Stimulated activated CD4-positive, alpha-beta T cell treated with anti-CD3 and anti-CD28 coated beads, Interleukin-12 subunit alpha, Interleukin-12 subunit beta, amount 100 ng/mL, for 48 hours (primary cell): ENCODE measurements around the gene EFCAB11.

ENCODE experiments used
- DNase-seq, 3 donors: peaks; one replicate each; pipeline ENCODE4 v3.0.0-alpha.2; 2020; ENCODE audit warnings: low read depth in 2 of 3, low spot score in 1 of 3

EFCAB11 gene

GRCh38 chr14:89957376-89957775 is 2.8 kb upstream of the EFCAB11 start:
- DNase-seq: no peak

- DNase-seq: no peak
Measured at GRCh38 chr14:89956661-89957009, 2.1 kb upstream of the EFCAB11 start.

GRCh38 chr14:89955745-89956660 is 1.5 kb upstream of the EFCAB11 start, which contains the start of gene TDP1:
TSS of gene TDP1 (plus strand) at chr14:89955927. CDS start at chr14:89963115, 7,188 bp downstream.
- peak; percentile 88 to 96 (median 94) for DNase-seq

GRCh38 chr14:89955022-89955744 is 653 bp upstream of the EFCAB11 start:
- no peak for DNase-seq

- DNase-seq: no peak
Measured at GRCh38 chr14:89953602-89954001, 928 bp downstream of the EFCAB11 start.

- DNase-seq: no peak
Measured at GRCh38 chr14:89952576-89952975, 2.0 kb downstream of the EFCAB11 start.

- no peak for DNase-seq
Measured at GRCh38 chr14:89947344-89947743, 7.2 kb downstream of the EFCAB11 start.

GRCh38 chr14:89941830-89942377 is 12.6 kb downstream of the EFCAB11 start:
- DNase-seq: no peak

- no peak for DNase-seq
Measured at GRCh38 chr14:89936654-89937185, 17.8 kb downstream of the EFCAB11 start.

- DNase-seq: no peak
Measured at GRCh38 chr14:89933002-89933401, 21.5 kb downstream of the EFCAB11 start.

GRCh38 chr14:89927186-89927865 is 27.2 kb downstream of the EFCAB11 start:
- DNase-seq: no peak

- no peak for DNase-seq
Measured at GRCh38 chr14:89926694-89927093, 27.8 kb downstream of the EFCAB11 start.

GRCh38 chr14:89924268-89924667 is 30.3 kb downstream of the EFCAB11 start:
- no peak for DNase-seq

- DNase-seq: no peak
Measured at GRCh38 chr14:89922031-89922907, 32.3 kb downstream of the EFCAB11 start.

GRCh38 chr14:89921346-89921745 is 33.2 kb downstream of the EFCAB11 start:
- DNase-seq: no peak

GRCh38 chr14:89920056-89920455 is 34.5 kb downstream of the EFCAB11 start:
- DNase-seq: no peak

GRCh38 chr14:89918721-89919120 is 35.8 kb downstream of the EFCAB11 start:
- no peak for DNase-seq

GRCh38 chr14:89915114-89915878 is 39.2 kb downstream of the EFCAB11 start:
- peak; percentile 30 to 76 (median 35) for DNase-seq

- DNase-seq: no peak
Measured at GRCh38 chr14:89912667-89913211, 41.8 kb downstream of the EFCAB11 start.
